NCI-H2081 (cell line): Measurements from ENCODE around the gene AKR1D1.
"Not testable (repeated sequence)": the region's sequence is repeated elsewhere in the genome, so short reads cannot be mapped to it uniquely, and the experiment has no call there.

ENCODE experiments used
- DNase-seq, 2 experiments: peaks; one replicate each; lab custom pipeline; 2025; lab: John Stamatoyannopoulos, UW

The AKR1D1 gene

GRCh38 chr7:138122162-138122561 lies 45.9 kb downstream of the AKR1D1 start:
- no peak for DNase-seq

- no peak for DNase-seq
Observed at GRCh38 chr7:138125119-138125518, 48.9 kb downstream of the AKR1D1 start.

GRCh38 chr7:138125598-138126111 lies 49.4 kb downstream of the AKR1D1 start:
- no peak for DNase-seq

DNA sequence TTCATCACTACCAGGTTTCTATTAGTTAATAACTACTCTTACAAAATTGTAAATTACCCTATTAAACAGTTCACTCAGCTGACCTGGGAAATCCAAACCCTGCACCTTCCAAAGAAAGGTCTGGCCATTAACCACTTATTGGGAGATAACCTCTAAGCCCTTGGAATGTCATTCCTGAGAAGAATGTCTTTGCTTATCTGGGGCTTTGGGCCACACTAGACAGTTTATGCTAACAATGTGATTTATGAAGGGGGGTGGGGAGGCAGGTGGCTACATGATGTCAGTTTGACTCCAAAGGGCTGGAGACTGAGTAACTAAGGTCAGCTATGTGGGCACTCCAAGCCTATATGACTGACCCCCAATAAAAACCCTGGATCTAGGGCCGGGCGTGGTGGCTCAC lies 50.7 kb downstream of the AKR1D1 start:
- DNase-seq, result no peak

GRCh38 chr7:138127996-138128395 lies 51.7 kb downstream of the AKR1D1 start:
- no peak for DNase-seq

- no peak for DNase-seq
Observed at GRCh38 chr7:138129551-138130165, 53.4 kb downstream of the AKR1D1 start.

GRCh38 chr7:138137423-138138171 lies 61.3 kb downstream of the AKR1D1 start:
- no peak for DNase-seq

GRCh38 chr7:138138244-138138643 lies 62.0 kb downstream of the AKR1D1 start:
- no peak for DNase-seq

- DNase-seq, result no peak
Observed at GRCh38 chr7:138142583-138143201, 66.4 kb downstream of the AKR1D1 start.

DNA sequence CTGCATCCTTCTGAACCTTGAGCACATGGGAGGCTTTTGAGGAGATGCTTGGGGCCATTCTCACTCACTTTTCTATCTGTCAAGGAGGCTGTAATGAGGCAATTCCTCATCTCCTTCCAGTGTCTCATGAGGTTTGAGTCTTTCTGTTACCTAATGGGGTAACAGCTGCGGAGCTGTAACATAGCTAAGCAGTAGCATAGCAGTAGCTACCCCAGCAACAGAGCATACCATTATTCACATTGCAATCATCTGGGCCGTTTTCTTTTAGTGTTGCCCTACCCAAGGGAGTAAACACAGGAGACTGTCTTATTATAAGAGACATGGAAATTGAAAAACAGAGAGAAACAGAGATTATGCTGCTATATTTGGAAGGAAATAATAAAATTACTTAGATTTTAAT lies 68.7 kb downstream of the AKR1D1 start:
- no peak for DNase-seq

- not testable (repeated sequence) for DNase-seq
Observed at GRCh38 chr7:138146221-138146620, 70.0 kb downstream of the AKR1D1 start.

- not testable (repeated sequence) for DNase-seq
Observed at GRCh38 chr7:138146757-138147734, 70.8 kb downstream of the AKR1D1 start.

GRCh38 chr7:138151731-138152577 lies 75.7 kb downstream of the AKR1D1 start:
- DNase-seq, result no peak

- no peak for DNase-seq
Observed at GRCh38 chr7:138154661-138155060, 78.4 kb downstream of the AKR1D1 start.

DNA sequence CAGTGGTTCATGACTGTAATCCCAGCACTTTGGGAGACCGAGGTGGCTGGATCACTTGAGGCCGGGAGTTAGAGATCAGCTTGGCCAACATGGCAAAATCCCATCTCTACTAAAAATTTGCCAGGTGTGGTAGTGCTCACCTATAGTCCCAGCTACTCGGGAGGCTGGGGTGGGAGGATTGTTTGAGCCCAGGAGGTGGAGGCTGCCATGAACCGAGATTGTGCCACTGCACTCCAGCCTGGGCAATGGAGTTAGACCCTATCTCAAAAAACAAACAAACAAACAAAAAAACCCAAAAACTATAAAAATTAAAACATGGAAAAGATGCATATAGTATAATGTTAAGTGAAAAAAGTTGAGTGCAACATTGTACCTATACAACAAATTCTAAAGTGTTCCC lies 81.4 kb downstream of the AKR1D1 start:
- DNase-seq, result no peak

DNA sequence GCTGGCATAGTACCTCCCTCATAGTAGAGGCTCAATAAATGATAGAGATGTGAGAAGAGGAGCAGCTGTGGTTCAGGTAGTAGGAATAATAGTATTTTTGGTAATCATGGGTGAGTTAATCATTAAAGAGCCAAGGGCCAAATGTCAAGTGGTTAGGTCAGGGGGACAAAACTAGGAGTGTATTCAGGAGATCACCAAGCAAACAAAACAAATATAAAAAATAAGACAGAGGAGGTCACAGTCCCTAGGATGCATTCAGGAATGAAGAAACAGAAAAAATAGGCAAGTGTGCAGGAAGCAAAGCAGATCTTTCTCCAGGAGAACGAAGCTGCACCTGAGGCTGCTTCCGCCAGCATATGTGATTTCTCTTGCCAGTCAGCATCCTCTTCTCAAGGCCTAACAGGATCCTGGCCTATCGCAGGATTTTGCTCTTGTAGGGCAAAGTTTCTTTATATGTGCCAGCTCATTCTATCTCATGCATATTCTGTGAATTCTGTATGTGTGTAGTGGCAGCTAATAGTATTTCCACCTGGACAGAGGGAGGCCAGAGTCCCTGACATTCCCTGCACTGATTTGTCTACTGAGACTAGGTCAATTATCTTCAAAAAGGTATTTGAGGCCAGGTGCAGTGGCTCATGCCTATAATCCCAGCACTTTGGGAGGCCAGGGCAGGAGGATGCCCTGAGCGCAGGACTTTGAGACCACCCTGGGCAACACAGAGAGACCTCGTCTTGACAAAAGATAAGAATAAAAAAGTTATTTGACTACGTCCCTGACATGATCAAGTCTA lies 82.7 kb downstream of the AKR1D1 start:
- no peak for DNase-seq

DNA sequence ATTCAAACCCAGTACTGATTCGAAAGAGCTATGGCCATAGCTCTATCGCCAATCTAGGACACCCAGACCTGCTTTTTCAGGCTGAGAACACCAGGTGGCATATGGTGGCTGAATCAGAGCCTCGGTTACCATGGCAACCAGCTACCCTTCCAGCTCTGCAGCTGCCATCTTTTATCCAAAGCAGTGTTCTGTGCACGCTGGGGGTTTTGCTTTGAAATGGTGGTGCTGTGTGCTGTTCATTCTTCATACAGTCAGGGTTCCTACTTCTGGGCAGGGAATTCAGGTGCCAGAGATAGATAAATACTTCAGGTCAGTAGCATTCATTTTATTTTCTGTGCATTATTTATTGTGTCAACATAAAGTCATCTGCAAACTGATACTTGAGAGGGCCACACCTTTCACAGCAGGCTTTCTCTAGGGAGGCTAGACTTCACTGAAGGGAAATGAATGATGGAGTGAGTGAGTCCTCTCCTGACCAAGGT lies 85.4 kb downstream of the AKR1D1 start:
- DNase-seq, result peak; percentile 98 to 99

- peak in 1 of 2 experiments; percentile 33 for DNase-seq
Observed at GRCh38 chr7:138162236-138162635, 86.0 kb downstream of the AKR1D1 start.

GRCh38 chr7:138163800-138164199 lies 87.5 kb downstream of the AKR1D1 start:
- no peak for DNase-seq

- DNase-seq, result no peak
Observed at GRCh38 chr7:138164804-138165203, 88.5 kb downstream of the AKR1D1 start.
